ENCODE measurements around the gene SRCIN1. TPM values are rescaled to one million over a fixed set of nuclear protein-coding genes. Genes with fewer than 3 reads are reported as not detected.

SRCIN1 gene
- total RNA-seq, 1 experiment from 2014 or later: 2.3 TPM

DNA sequence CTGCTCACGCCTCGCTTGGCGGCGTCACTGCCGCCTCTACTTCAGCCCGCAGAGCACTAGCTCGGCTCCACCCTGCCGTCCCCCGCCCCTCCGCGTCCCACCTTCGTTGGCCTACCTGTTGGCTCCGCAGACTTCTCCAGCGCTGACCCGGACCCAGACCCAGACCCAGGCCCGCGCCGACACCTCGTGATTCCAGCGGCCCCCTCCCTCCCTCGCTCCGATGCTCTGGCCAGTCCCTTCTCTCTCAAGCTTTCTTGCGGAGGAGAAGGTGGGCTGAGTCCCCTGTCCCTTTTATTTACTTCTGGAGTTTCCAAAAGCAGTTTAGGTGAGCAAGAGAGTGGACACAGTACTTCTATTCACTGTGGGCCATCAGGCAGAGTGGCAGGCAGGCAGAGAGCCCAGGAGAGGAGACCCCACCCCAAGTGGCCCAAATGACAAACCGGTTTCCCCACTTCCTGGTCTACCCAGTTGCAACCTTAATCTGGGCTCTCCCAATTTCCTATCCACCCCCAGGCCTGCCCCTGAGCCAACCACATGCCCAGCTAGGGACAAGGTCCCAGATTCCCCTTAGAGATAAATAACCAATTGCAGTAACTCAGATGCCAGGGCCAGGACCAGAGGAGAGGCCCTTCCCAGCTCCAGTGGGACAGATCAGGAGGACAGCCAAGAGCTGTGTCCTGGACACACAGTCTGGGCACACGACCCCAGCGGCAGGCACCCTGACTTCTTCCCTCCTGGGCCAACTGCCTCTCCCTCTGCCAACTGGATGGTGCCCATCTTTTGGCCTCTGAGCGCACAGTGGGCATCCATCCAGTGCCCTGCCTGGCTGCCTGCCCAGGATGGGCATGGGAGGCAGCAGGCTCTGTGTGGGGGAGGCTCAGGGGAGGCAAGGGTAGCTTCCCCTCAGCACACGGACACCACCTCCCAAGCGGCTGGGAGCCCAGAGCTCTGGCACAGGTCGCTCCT, 1.2 kb upstream of the SRCIN1 start:
- Histone ChIP-seq H3K36me3 (replicated peaks; ENCODE audit: control insufficient read depth, insufficient read depth, low read length) (no peaks in the 10 kb centered on the region), H3K27me3 (ENCODE audit: control insufficient read depth, insufficient read depth, low read length) (peaks cover 46% of the 10 kb centered on the region), H3K4me3 (ENCODE audit: insufficient read depth, low read depth, low read length) (peak overlapping the region; percentile 68)
- peak; percentile 61 for DNase-seq

GRCh38 chr17:38605411-38605840, 326 bp downstream of the SRCIN1 start:
- DNase-seq: peak; percentile 95
- H3K4me3 ChIP-seq (ENCODE audit: insufficient read depth, low read depth, low read length): peak overlapping the region; percentile 68
- H3K36me3 ChIP-seq (replicated peaks; ENCODE audit: control insufficient read depth, insufficient read depth, low read length): no peaks in the 10 kb centered on the region
- peaks cover 50% of the 10 kb centered on the region for H3K27me3 ChIP-seq (ENCODE audit: control insufficient read depth, insufficient read depth, low read length)

DNA sequence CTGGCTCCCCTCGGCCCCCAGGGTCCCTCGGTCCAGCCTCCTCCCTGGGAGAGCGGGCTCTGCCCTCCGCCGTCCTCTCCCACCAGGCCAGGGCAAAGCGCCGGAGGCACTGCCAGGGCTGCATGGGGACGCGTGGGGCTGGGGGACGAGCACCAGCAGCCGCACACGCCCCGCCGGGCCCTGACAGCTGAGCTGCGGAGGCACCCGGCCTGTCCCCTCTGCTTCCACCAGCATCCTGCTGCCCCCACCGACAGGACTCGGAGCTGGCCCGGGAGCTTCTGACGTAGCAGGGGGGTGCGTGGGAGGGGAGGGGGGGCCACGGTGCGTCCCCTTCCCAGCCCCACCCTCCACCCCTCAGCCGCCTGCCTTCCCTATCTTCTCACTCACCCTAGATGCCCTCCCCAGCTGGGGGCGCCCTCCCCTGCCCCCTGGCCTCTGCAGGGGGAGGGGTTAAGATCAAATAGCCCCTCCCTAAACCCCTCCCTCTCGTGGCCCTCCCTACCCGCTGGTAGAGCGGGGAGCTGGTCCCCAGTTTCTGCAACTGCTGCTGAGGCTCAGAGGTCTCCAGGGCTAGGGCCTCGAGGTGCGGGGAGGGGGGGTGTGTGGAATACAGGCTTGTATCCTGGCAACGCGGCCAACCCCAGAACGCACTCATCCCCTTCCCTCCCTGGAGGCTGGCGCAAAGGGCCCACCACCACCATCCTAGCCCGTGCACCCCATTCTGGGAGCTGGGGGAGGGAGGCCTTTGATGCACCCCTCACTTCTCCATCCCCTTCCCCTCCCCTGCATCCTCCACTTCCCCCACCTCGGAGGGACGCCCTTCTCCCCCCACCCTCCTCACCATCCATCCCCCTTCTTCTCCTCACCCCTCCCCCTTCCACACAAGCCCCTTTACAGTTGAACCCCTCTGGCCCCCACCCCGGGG, 1.0 kb downstream of the SRCIN1 start:
- Histone ChIP-seq H3K36me3 (replicated peaks; ENCODE audit: control insufficient read depth, insufficient read depth, low read length) (no peaks in the 10 kb centered on the region), H3K27me3 (ENCODE audit: control insufficient read depth, insufficient read depth, low read length) (peaks cover 53% of the 10 kb centered on the region), H3K4me3 (ENCODE audit: insufficient read depth, low read depth, low read length) (peak overlapping the region; percentile 68)
- peak; percentile 91 for DNase-seq

GRCh38 chr17:38603786-38604478, 1.8 kb downstream of the SRCIN1 start:
- peak; percentile 58 for DNase-seq
- Histone ChIP-seq H3K27me3 (ENCODE audit: control insufficient read depth, insufficient read depth, low read length) (peaks cover 55% of the 10 kb centered on the region), H3K36me3 (replicated peaks; ENCODE audit: control insufficient read depth, insufficient read depth, low read length) (no peaks in the 10 kb centered on the region), H3K4me3 (ENCODE audit: insufficient read depth, low read depth, low read length) (no peak overlapping the region; the same call in 1 of the 2 replicates)

GRCh38 chr17:38602956-38603785, 2.6 kb downstream of the SRCIN1 start:
- DNase-seq: peak; percentile 58
- Histone ChIP-seq H3K27me3 (ENCODE audit: control insufficient read depth, insufficient read depth, low read length) (peaks cover 55% of the 10 kb centered on the region), H3K36me3 (replicated peaks; ENCODE audit: control insufficient read depth, insufficient read depth, low read length) (no peaks in the 10 kb centered on the region), H3K4me3 (ENCODE audit: insufficient read depth, low read depth, low read length) (no peak overlapping the region)

DNA sequence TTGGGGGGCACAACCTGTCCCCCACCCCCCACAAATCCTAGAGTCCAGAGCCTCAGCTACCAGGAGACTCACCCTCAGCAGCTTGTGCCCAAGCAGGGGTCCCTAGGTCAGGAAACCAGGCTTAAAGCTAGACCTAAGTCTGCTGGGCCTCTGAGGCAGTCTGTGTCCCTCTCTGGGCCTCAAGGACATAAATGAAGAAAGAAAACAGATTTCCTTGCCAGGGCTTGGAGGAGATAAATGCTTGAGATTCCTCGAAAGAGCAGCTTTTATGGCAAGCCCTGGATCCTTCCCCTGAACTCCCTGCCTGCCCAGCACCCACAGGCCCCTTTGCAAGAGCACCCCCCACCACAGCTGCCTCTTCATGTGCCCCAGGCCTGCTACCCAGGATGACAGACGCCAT, 3.3 kb downstream of the SRCIN1 start:
- DNase-seq: no peak
- Histone ChIP-seq H3K4me3 (ENCODE audit: insufficient read depth, low read depth, low read length) (0 out of 2 replicates have a peak overlapping the region, but pooled peaks have one; percentile 42), H3K36me3 (replicated peaks; ENCODE audit: control insufficient read depth, insufficient read depth, low read length) (no peaks in the 10 kb centered on the region), H3K27me3 (ENCODE audit: control insufficient read depth, insufficient read depth, low read length) (peaks cover 49% of the 10 kb centered on the region)

DNA sequence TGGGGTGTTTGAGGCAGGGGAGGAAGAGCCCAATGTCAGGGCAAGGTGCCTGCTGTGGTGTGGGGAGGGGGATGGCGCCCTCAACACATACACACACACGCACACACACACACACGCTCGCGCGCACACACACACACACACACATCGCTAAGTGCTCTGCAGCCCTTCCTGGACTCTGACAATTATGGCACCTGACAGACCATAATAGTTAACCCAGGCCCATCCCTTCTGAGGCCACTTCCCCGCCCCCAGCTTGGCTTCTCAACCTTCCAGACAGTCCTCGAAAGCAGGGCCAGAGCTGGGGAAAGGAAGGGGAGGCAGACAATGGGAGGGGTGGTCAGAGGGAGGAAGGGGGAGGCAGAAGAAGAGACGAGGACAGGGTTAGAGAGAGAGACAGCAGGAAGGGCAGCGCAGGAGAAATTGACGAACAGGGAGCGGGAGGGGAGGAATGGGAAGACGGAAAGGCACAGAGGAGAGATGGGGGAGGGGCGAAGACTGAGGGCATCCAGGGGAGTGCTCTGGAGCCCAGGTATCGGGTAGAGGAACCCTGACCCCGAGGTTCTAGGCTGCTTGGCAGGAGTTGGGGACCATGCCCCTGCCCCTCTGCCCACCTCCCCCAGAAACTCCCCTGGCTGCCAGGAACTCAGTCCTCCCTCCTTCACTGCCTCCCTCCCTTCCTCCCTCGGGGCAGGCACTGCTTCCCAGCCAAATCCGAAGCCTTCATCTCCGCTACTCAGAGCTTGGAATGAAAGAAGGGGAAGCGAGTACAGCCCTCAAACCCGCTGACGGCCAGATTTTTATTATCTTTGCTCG, 4.0 kb downstream of the SRCIN1 start:
- Histone ChIP-seq H3K36me3 (replicated peaks; ENCODE audit: control insufficient read depth, insufficient read depth, low read length) (no peaks in the 10 kb centered on the region), H3K4me3 (ENCODE audit: insufficient read depth, low read depth, low read length) (peak overlapping the region; percentile 42), H3K27me3 (ENCODE audit: control insufficient read depth, insufficient read depth, low read length) (peaks cover 44% of the 10 kb centered on the region)
- DNase-seq: peak; percentile 83

DNA sequence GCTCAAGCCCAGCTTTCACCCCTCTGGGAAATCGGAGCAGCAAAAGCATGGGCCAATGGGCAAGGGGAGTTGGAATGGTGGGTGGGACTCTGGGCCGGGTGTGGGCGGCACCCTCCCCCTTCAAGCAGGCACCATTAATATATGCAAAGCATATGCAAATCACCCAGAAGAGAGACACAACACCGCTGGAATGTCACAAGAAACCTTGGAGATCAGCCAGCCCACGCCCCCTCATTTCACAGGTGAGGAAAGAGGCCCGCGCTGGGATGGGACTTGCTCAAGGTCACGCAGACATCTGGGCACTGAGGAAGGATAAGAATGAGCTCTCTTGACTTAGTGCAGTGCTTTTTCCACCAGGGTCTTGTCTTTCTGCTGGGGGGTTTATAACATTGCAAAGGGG, 4.8 kb downstream of the SRCIN1 start:
- DNase-seq: peak; percentile 84
- peaks cover 47% of the 10 kb centered on the region for H3K27me3 ChIP-seq (ENCODE audit: control insufficient read depth, insufficient read depth, low read length)
- H3K36me3 ChIP-seq (replicated peaks; ENCODE audit: control insufficient read depth, insufficient read depth, low read length): no peaks in the 10 kb centered on the region
- no peak overlapping the region; the same call in 1 of the 2 replicates for H3K4me3 ChIP-seq (ENCODE audit: insufficient read depth, low read depth, low read length)

DNA sequence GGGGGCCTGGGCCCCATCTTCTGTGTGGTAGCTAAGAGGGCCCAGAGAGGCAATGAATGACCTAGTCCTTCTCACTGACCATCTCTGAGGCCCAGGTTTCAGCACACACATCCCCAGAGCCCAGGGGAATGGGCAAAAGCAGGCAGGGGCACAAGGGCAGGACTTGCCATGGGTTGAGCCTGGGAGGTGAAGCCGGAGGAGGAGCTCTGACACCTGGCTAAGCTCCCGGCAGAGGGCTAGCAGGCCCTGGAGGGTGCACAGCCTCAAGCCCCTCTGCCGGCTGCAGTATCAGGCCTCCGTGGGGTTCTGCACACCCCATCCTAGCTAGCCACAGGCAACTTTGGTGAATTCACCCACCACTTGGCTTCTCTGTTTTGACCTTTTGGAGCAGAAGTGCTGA, 5.3 kb downstream of the SRCIN1 start:
- peaks cover 47% of the 10 kb centered on the region for H3K27me3 ChIP-seq (ENCODE audit: control insufficient read depth, insufficient read depth, low read length)
- DNase-seq: peak; percentile 70
- H3K4me3 ChIP-seq (ENCODE audit: insufficient read depth, low read depth, low read length): no peak overlapping the region
- H3K36me3 ChIP-seq (replicated peaks; ENCODE audit: control insufficient read depth, insufficient read depth, low read length): no peaks in the 10 kb centered on the region

GRCh38 chr17:38599398-38599856, 6.3 kb downstream of the SRCIN1 start:
- DNase-seq: no peak
- no peak overlapping the region for H3K4me3 ChIP-seq (ENCODE audit: insufficient read depth, low read depth, low read length)
- H3K27me3 ChIP-seq (ENCODE audit: control insufficient read depth, insufficient read depth, low read length): peaks cover 41% of the 10 kb centered on the region
- no peaks in the 10 kb centered on the region for H3K36me3 ChIP-seq (replicated peaks; ENCODE audit: control insufficient read depth, insufficient read depth, low read length)

GRCh38 chr17:38598995-38599394, 6.8 kb downstream of the SRCIN1 start:
- Histone ChIP-seq H3K27me3 (ENCODE audit: control insufficient read depth, insufficient read depth, low read length) (peaks cover 36% of the 10 kb centered on the region), H3K36me3 (replicated peaks; ENCODE audit: control insufficient read depth, insufficient read depth, low read length) (no peaks in the 10 kb centered on the region), H3K4me3 (ENCODE audit: insufficient read depth, low read depth, low read length) (no peak overlapping the region)
- DNase-seq: no peak

- Histone ChIP-seq H3K27me3 (ENCODE audit: control insufficient read depth, insufficient read depth, low read length) (peaks cover 35% of the 10 kb centered on the region), H3K36me3 (replicated peaks; ENCODE audit: control insufficient read depth, insufficient read depth, low read length) (no peaks in the 10 kb centered on the region), H3K4me3 (ENCODE audit: insufficient read depth, low read depth, low read length) (no peak overlapping the region)
- peak; percentile 94 for DNase-seq
Observed at GRCh38 chr17:38598536-38598935, 7.2 kb downstream of the SRCIN1 start.

DNA sequence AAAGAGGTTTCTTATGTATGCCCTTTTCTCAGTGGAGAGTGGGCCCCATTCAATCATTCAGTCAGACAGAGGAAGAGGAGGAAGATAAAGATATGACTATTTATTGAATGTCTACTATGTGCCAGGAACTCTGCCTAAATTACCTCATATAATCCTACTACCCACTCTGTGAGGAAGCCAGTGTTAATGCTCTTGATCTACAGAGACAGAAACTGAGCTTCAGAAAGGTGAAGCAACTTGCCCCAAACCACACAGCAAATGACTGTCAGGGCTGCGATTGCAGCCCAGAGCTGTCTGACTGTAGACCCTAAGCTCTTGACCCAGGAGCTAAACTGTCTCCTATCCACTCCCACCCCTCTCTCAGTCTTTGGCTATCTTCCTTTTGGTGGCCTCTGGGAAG, 8.4 kb downstream of the SRCIN1 start:
- Histone ChIP-seq H3K36me3 (replicated peaks; ENCODE audit: control insufficient read depth, insufficient read depth, low read length) (no peaks in the 10 kb centered on the region), H3K27me3 (ENCODE audit: control insufficient read depth, insufficient read depth, low read length) (peaks cover 23% of the 10 kb centered on the region), H3K4me3 (ENCODE audit: insufficient read depth, low read depth, low read length) (no peak overlapping the region)
- DNase-seq: no peak

All from H7 (cell line).